Cardiac muscle cell (in vitro differentiated cells and primary cell): Measurements from ENCODE around the gene FAM25G. TPM values are rescaled to one million over a fixed set of nuclear protein-coding genes. Genes with fewer than 3 reads are reported as not detected.

Experiments used
- DNase-seq, 2 donors: peaks; one replicate each; pipeline versions ENCODE4 v3.0.0 to v3.0.0-alpha.2; 2010 to 2017; ENCODE audit warnings: low read depth in 1 of 2, low spot score in 1 of 2
- H3K27ac ChIP-seq: fragments of 200-600 bp; sonication (generic); 2 replicates; pipeline ENCODE4 v1.5.1; 2016
- H3K27me3 ChIP-seq: fragments of 200-600 bp; sonication (generic); 2 replicates; pipeline ENCODE4 v1.6.0; 2016; ENCODE audit warnings: control low read depth
- H3K36me3 ChIP-seq: fragments of 200-600 bp; sonication (generic); 2 replicates; pipeline ENCODE4 v1.5.1; 2016; ENCODE audit warnings: control low read depth
- H3K4me1 ChIP-seq: fragments of 200-600 bp; sonication (generic); 2 replicates; pipeline ENCODE4 v1.8.1; 2017; ENCODE audit warnings: low read depth, mild to moderate bottlenecking, mixed run types
- H3K4me3 ChIP-seq: fragments of 200-600 bp; sonication (generic); 2 replicates; pipeline ENCODE4 v1.5.1; 2016; ENCODE audit warnings: mild to moderate bottlenecking
- H3K9me3 ChIP-seq: fragments of 200-600 bp; sonication (generic); 2 replicates; pipeline ENCODE4 v1.5.1; 2017; ENCODE audit warnings: low read depth, mild to moderate bottlenecking, control low read depth
- CTCF ChIP-seq: IDR thresholded peaks from 2 replicates; pipeline ENCODE4 v1.5.1; 2012; ENCODE audit warnings: low read depth, mild to moderate bottlenecking, low read length
- polyA plus RNA-seq: library from polyadenylated mRNA; unstranded; fragments of >200 nt; fragmentation: Nextera tagmentation; extraction: Ambion mirVana; gene quantifications from 2 replicates; pipeline ENCODE4 v1.2.1, GENCODE V29; 2016
- total RNA-seq: library from RNA; depleted of rRNA; stranded (reverse); fragments of >200 nt; gene quantifications from 2 replicates; pipeline ENCODE4 v1.2.3, GENCODE V29; 2016

The FAM25G gene
- total and polyA plus RNA-seq, 2 experiments from 2014 or later = not detected

GRCh38 chr10:47451273-47451997 is 40.1 kb downstream of the FAM25G start:
- no peaks in the 10 kb centered on the region for H3K36me3 ChIP-seq
- no peak overlapping the region for H3K27ac ChIP-seq
- no peak overlapping the region for H3K4me3 ChIP-seq
- no peak for DNase-seq
- no peaks in the 10 kb centered on the region for H3K27me3 ChIP-seq
- TF ChIP-seq CTCF = no peak
- H3K9me3 ChIP-seq = no peaks in the 10 kb centered on the region
- no peaks in the 10 kb centered on the region for H3K4me1 ChIP-seq

GRCh38 chr10:47450442-47450841 is 41.1 kb downstream of the FAM25G start:
- H3K27ac ChIP-seq = no peak overlapping the region
- H3K36me3 ChIP-seq = no peaks in the 10 kb centered on the region
- no peak for DNase-seq
- no peaks in the 10 kb centered on the region for H3K4me1 ChIP-seq
- no peak for TF ChIP-seq CTCF
- no peaks in the 10 kb centered on the region for H3K9me3 ChIP-seq
- H3K4me3 ChIP-seq = no peak overlapping the region
- no peaks in the 10 kb centered on the region for H3K27me3 ChIP-seq

GRCh38 chr10:47449979-47450378 is 41.5 kb downstream of the FAM25G start:
- Histone ChIP-seq H3K36me3 (no peaks in the 10 kb centered on the region), H3K4me1 (no peaks in the 10 kb centered on the region), H3K9me3 (no peaks in the 10 kb centered on the region), H3K27ac (no peak overlapping the region), H3K27me3 (no peaks in the 10 kb centered on the region), H3K4me3 (no peak overlapping the region)
- no peak for DNase-seq
- TF ChIP-seq CTCF = no peak

- no peak for DNase-seq
- Histone ChIP-seq H3K27ac (no peak overlapping the region), H3K4me3 (no peak overlapping the region)
Measured at GRCh38 chr10:47449102-47449978, 42.2 kb downstream of the FAM25G start.

GRCh38 chr10:47447705-47448104 is 43.8 kb downstream of the FAM25G start:
- Histone ChIP-seq H3K27me3 (no peaks in the 10 kb centered on the region), H3K4me3 (no peak overlapping the region), H3K4me1 (no peaks in the 10 kb centered on the region), H3K9me3 (no peaks in the 10 kb centered on the region), H3K36me3 (no peaks in the 10 kb centered on the region), H3K27ac (no peak overlapping the region)
- TF ChIP-seq CTCF = no peak
- no peak for DNase-seq

More at GRCh38 chr10:47449102-47449978, 42.2 kb downstream of the FAM25G start:
- no peak for TF ChIP-seq CTCF
- H3K36me3 ChIP-seq = no peaks in the 10 kb centered on the region
- no peaks in the 10 kb centered on the region for H3K9me3 ChIP-seq
- H3K27me3 ChIP-seq = no peaks in the 10 kb centered on the region
- H3K4me1 ChIP-seq = no peaks in the 10 kb centered on the region
